Stimulated activated naive CD4-positive, alpha-beta T cell treated with Interleukin-2 at 50 U/mL for 16 hours (primary cell): ENCODE data around the gene SGK1.

Experiments
- DNase-seq: peaks from one replicate; lab custom pipeline; 2025; lab: John Stamatoyannopoulos, UW

The SGK1 gene

DNA sequence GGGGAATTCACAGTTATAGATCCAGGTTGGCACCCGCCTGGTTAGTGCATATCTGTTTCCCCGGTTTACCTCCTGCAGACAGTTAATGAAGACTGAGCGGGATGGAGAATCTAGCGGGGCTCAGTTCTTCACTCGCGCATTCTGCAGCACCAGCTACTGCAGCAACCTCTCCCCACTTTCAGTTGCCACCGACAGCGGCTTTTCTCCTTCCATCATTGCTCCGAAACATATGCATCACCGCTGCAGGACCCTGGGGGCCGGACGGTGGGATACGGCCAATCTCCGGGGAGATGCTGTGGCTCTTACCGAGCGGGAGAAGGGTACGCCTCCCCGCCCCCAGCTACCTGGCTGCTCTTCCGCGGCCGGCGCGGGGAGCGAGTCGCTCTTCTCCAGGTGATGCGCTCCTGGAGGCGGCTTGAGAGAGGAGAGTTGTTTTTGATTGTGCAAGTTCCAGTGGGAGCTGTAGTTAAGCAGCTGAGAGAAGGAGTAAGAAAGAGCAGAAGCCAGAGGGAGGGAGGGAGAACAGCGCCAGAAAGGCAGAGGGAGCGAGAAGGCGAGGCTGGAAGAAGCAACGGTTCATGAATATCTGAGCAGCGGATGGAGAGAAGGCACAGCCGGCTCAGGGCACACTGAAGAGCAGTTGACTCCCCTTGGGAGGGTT lies at the start of gene SGK1:
TSS of gene SGK1 (minus strand) at position 642 of the 661 bp plus-strand sequence. CDS start 652 bp downstream, outside the sequence.
- peak; percentile 16 for DNase-seq

DNA sequence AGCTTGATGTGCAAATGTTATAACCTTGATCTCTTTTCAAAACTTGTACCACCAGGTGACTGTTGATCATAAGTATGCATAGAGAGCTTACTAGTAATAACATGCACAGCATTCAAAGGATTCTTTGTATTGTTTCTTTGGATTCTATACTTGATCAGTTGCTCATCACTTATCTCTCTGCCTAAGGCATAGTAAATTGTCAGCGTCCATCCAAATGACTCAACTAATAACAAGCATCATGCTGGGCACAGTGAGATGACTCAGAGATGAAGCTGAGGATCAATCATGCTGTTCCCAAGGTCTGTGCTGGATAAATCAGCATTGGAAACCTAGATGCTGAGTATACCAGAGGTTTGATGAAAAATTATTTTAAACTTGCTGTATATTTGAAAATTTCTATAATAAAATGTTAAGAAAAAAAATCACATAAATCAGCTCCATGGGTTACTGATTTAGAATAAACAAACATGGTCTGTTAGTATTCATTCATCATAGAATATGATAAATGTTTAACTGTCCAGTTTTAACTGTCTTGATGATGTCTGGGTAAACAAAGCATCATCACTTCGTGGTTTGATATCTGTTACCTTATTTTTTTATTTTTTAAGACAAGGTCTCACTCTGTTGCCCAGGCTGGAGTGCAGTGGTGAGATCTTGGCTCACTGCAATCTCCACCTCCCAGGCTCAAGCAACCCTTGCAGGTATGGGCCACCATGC lies 45.6 kb upstream of the SGK1 start:
- no peak for DNase-seq

DNA sequence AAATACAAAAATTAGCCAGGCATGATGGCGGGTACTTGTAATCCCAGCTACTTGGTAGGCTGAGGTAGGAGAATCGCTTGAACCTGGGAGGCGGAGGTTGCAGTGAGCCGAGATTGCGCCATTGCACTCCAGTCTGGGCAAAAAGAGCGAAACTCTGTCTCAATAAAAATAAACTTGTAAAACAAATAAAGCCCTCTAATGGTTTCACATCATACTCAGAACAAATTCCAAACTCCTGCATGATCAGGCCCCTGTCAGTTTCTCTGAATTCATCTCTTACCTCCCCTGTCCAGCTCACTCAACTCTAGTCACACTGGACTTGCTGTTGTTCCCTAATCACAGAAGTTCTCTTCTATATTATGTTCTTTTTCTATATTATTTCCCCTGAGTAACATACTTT lies 43.1 kb upstream of the SGK1 start:
- DNase-seq = no peak

DNA sequence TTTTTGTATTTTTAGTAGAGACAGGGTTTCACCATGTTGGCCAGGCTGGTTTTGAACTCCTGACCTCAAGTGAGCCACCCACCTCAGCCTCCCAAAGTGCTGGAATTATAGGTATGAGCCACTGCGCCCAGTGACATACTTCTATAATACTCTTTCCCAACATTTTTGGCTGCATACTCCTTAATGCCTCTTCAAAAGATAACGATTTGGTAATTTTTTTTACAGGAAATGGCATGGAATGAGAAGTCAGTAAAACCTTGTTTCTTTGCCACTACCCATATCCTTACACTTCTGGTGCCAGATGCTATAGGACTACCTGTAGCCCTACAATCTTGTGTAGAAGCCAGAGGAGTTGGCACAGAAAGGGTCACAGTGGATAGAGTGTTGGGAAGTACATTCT lies 41.4 kb upstream of the SGK1 start:
- no peak for DNase-seq

DNA sequence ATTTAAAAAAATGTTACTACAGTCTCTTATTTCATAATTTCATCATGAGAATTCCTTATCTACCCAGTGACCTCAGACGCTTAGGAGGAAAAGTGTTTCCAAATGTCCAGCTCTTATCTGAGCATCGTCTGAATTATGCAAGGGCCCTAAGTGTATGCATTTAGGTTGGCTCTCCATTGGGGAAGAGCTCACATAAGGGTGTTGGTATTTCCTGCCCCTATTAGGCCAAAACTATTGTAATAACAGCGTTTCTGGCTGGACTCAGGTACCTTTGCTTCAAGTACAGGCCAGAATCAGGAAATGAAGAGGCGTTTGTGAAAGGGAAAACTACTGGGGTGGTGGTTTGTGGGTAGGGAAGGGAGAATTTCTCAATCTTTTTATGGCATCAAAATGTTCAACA lies 40.4 kb upstream of the SGK1 start:
- DNase-seq = no peak

DNA sequence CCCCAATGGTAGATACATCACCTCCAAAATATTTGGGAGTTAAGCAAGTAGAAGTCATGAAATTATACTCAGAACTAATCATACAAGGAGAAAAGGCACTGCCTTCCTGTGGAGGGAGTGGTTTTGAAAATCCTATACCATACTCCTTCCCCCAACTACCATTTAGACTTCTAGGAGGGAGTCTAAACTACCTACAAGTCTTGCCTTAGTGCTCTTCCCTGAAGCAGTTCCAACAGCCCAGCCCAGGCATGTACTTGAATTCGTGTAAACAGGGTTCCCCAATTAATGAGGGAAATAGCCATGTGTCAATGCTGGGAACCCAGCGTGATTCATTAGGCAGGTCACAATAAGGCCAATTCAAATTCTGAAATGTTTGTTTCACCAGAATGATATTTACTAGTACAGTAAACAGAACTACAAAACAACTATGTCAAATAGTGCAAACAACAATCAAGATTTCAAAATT lies 39.1 kb upstream of the SGK1 start:
- DNase-seq = no peak

DNA sequence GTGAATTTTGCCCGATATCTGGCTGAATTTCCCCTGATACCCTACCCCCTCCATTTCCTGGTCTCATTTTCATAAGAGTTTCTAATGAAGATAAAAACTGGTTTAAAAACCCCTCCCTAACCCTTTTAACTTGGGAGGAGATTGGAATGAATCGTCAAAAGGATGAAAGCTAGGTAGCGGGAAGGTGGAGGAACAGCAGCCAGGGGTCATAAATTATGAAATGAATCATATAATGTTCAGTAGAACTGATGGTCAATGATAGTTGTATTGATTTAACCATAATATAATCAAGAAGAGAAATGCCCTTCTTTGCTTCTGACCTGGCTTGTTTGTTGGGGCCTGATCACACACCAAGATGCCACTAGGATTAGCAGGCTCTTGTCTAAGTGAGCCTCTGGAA lies 38.5 kb upstream of the SGK1 start:
- DNase-seq = no peak

DNA sequence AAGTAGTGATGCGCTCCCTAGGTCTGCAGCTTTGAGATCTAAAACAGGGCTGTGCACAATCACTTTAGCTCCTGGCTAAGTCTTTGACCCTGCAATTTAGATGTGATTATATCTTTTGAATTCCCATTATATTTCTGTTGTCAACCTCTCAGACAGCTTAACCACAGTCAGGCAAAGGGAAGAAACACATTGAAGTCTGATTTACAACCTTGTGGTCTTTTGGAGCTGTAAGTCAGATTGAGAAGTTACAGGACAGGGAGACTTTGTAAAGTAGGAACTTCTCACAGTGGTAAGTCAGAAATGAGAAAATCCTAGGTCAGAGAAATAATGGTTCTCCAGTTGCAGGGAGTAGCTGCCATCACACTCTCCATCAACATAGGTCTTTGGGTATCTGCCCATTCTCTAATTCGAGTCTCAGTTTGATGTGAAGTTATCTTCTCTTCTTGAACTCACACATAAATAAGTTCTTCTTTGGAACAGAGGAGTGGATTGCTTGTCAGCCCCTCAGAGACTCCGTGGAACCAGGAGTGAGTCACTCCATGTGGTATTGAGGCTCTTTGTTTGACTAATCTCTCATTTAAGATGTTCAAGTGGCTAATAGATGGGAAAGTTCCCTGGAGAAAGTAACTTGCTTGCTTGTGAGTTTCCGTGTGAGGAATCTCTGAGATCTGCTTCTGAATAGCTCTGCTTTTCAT lies 35.0 kb upstream of the SGK1 start:
- DNase-seq = no peak

DNA sequence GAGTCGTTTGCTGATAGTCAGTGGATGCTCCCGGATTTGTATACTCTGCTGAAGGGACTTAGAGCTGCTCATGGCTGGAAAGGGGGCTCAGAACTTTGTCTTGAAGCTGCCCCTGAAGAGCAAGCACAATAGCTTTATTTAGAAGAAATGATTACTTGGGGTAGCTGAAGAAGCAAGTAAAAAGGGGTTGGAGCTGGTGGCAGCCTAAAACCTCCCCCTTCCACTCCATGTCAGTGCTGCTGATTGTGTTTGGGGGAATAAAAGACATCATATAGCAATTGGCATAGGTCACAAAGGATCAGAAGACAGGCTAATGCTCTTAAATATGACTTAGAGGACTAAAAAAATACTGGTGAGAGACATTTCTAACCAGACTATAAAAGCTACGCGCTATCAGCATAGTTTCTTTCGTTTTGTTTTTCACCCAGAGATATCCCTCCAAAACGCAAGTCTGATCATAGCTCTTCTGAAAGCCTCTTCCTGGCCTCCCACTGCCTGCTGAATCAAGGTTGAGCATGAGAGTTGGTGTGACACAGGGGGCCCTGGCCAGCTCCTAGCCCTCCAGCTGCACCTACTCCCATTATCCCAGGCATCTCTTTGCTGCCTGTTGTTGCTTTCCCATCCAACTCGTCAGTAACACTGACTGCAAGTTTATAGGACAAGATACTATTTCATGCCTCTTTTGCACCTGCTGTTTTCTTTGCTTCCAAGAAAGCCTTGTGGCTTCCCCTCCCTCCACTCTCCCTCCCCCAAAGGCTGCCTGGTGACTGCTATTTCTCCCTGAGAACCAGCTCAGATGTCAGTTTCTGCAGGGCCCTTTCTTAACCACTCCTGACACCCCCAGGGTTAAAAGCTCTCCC lies 33.9 kb upstream of the SGK1 start:
- DNase-seq = no peak

DNA sequence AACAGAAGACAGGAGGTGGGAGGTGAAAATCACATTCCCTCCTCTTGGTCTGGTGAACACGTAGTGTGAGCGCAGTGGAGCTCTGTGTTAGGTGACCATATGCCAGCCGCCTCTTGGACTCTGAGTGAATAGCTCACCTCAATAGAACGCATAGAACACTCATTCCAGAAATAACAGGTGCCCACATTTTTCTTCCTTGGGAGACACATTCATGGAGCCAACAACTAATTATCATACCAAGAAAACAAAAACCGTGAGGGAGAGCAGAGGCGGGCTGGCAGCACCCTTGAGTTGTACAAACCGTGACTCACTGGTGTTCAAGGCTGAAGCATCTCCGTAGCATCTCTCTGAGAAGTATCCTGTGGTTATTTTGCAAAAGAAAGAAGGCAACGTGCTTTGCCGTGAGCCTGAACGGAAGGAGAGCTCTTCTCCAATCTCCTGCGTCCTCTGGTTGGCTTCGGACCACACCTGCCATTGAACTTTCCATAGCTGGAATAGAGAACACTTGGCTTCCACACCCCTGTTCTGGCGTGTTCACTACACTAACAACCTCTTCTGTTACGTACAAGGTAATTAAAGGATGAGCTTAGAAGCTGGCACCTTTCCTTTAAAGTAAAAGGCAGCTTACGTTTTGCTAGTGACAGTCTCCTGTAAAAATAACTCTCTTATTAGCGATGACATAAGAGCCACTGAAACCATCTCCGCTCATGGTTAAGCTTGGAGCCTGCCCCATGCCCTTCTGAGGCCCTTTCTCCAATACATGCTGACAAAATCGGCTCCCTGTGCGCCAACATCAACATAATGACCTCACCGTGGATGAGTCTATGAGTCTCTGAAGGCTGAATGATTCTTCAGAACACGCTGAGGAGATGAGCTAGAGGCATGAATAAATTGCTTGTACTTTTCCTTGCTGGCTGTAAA lies 30.2 kb upstream of the SGK1 start:
- no peak for DNase-seq

DNA sequence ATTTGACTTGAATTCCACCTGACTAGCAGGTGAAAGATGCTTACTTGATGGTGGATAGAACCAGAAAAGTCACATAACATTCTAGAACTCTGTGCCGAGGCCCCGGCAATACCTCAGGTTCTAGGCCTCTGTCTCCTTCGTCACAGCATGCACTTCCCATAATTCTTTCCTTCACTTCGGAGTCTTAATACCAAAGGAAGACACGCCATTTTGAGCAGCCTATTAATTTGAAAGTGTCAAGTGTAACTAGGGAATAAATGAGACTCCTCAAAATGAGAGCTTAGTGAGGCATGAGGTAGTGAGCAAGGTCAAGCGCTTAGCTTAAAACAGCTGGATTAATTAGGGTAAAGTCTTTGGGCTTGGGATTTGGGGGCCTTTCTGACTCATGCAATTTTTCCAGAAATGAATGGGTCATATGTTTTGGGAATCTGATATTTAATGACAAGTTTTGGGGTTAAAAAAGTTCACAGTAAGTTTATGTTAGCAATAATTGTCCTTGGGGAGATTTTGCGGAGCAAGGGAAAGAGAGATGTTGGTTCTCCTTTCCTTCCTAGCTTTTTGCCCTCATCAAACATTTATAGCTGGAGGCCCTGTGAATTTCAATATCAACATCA lies 29.1 kb upstream of the SGK1 start:
- DNase-seq = no peak

DNA sequence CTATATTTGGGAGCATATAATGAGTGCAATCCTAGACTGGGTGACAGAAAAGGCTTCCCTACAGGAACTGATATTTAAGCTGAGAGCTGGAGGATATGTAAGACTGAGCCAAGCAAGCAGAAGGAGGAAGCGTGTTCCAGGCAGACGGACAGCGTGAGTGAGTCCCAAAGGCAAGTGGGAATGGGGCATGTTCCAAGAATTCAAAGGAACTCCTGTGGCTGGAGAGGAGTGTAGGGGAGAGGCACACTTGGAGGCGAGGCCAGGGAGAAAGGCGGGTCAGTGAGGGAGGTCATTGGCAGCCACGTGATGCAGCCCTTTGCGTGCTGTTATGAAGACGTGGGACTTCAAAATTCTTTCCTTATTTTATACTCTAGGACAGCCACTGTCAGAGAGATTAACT lies 27.9 kb upstream of the SGK1 start:
- no peak for DNase-seq

DNA sequence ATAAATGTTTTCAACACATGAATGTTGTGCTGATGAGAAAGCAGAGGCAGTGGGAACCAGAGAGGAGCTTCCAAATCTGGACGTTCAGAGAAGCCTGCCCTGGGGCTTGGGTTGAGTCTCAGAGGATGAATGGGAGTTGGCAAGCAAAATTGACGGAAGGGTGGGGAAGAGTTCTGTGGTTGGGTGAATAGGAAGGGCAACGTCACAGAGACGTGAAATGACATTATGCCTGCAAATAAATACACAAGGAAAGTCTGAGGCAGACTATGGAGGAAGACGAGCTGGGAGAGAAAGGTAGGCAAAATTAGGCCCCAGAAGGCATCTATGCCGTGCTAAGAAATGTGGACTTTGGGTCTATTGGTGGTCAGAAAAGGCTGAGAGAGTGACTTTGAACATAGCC lies 25.2 kb upstream of the SGK1 start:
- no peak for DNase-seq

DNA sequence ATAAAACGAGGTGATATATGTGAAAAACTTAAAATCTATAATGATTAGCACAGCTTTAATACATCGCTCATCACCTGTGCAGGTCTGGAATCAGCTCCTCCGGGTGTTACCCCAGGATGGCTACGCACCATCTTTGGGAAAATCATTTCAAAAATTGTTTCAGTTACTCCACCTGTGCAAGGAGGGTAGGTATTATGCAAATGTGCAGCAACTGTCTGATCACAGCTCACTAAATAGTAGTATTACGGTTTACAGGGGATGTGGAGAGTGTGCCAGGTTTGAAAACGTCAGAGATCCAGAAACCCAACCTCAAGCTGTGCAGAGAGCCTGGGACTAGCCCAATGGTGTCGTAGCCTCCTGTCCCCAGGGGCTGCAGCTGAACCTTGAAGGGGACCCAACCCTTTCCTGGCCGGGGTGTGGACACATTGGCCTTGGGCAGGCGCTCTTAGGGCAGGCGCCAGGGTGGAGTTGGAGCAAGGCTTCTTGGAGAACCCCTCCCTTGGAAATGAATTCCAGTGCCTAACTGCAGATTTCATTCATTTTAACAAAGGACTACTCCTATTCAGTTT lies 24.2 kb upstream of the SGK1 start:
- DNase-seq = no peak

DNA sequence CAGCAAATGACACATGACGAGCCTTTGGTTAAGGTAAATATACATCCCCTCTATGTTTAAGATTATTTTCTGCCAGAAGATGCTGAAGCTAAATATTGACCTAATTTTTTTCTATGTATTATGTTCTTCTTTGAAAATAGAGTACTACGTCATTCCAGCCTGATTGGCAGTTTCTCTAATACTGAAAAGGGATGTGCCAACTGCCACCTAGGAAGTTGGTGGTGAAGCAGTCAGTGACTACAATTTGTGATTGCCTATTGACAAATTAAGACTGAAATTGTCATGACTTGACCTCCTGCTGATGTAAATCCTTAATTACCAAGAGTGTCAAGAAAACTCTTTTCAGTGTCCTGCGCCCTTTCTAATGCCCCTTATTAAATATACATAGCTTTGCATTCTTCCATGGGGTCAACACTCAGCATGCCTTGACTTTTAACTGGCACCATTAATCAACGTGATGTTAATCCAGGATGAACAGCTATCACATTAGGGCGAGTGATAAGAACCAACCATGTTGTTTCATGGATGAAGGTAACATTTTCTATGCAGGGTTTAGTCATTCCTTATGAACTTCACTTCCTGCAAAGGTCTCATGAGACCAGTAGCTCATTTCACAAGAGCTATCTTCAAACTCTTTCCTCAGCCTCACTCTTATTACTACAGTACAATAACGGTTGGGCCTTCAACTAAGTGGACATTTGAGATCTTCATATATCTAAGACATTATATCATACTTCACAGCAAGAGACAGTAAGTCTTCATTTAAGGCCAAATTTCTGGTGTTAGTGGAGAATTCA lies 22.5 kb upstream of the SGK1 start:
- no peak for DNase-seq

DNA sequence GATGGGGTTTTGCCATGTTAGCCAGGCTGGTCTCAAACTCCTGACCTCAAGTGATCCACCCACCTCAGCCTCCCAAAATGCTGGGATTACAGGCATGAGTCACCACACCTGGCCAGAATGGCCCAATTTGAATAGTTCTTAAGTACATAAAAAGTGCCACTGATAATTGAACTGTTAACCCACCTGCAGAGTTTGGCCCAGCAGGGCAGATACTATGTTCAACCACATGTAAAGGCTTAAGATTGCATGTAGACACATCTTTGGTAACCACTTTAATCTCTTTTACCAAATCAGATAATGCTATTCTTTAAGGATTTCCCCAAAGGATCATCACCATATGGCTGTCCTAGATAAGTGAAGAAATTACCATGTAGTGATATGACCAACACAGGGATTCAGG lies 21.3 kb upstream of the SGK1 start:
- DNase-seq = no peak

DNA sequence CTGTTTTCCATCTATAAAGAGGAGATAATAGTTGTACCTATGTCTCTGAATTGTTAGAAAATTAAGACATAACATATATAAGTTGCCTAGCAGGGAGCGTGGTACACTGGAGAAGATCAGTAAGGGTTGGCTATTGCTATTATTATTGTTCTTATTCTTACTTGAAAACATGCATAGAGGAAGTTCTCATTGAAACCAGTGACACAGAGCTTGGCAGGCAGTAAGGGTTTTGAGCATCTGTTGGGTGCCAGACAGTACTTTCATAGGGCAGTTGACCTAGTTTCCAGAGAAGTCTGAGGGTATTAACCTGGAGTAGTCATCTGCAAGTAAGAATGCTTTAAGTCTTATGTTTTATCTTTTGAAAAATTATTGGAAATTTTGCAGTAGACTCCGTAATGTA lies 13.3 kb upstream of the SGK1 start:
- DNase-seq = no peak

DNA sequence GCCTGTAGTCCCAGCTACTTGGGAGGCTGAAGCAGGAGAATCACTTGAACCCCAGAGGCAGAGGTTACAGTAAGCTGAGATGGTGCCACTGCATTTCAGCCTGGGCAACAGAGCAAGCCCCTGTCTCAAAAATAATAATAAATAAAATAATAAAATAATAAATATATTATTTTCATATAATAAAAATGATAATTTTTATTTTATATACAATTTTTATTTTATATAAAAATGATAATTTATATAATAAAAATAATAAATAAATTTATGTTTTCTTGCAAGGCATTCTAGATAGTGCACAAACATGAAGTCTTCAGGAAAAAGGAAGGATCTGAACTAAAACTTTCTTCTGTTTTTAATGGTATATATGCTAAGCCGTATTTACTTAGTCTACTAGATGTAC lies 12.6 kb upstream of the SGK1 start:
- DNase-seq = no peak

DNA sequence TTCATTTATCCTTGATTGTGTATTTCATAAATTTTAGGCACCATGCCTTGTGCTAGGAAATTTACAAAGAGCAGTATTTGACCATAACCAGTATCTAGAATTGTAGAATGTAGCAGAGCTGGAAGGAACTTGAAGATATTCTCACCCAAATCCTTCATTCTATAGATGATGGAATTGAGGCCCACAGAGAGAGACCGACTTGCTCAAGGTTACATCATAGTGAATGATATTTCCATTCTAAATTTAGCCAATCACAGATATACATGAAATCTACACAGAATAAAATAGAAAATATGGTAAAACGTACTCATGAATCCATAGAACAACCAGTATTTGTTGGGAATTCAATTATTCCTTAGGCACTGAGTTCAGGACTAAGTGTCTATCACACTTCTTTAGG lies 10.9 kb upstream of the SGK1 start:
- DNase-seq = no peak

DNA sequence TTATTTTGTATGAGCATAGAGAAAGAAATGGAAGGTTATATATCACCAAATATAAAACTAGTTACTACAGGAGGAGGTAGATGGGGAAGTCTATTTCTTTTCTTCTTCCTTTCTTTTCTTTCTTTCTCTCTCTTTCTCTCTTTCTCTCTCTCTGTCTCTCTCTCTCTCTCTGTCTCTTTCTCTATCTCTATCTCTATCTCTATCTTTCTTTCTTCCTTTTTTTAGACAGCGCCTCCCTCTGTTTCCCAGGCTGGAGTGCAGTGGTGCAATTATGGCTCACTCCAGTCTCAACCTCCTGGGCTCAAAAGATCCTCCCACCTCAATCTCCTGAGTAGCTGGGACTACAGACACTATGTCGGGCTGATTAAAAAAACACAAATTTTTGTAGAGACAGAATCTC lies 10.2 kb upstream of the SGK1 start:
- DNase-seq = no peak
